Inflammatory macrophage (primary cell): ENCODE data around the gene PPP1R36.
"Not testable (repeated sequence)": the region's sequence is repeated elsewhere in the genome, so short reads cannot be mapped to it uniquely, and the experiment has no call there.

ENCODE experiments used
- DNase-seq, 2 donors: peaks; one replicate each; pipeline ENCODE4 v3.0.0-alpha.2; 2020 to 2022

Gene PPP1R36

GRCh38 chr14:64569646-64570045, 19.9 kb downstream of the PPP1R36 start:
- not testable (repeated sequence) for DNase-seq

- no peak for DNase-seq
These were observed 22.8 kb downstream of the PPP1R36 start for GRCh38 chr14:64572386-64573104.

GRCh38 chr14:64573109-64573508, 23.3 kb downstream of the PPP1R36 start:
- DNase-seq: no peak

GRCh38 chr14:64574371-64575107, 24.8 kb downstream of the PPP1R36 start:
- DNase-seq: no peak

- DNase-seq: no peak
These were observed 27.4 kb downstream of the PPP1R36 start for GRCh38 chr14:64577211-64577610.

- DNase-seq: no peak
These were observed 30.7 kb downstream of the PPP1R36 start for GRCh38 chr14:64580467-64580866.

- no peak for DNase-seq
These were observed 31.6 kb downstream of the PPP1R36 start for GRCh38 chr14:64581363-64581762.

GRCh38 chr14:64581817-64582216, 32.1 kb downstream of the PPP1R36 start:
- DNase-seq: no peak

- DNase-seq: no peak
These were observed 34.4 kb downstream of the PPP1R36 start for GRCh38 chr14:64584190-64584589.

GRCh38 chr14:64591809-64592208, 42.0 kb downstream of the PPP1R36 start:
- no peak for DNase-seq

- no peak for DNase-seq
These were observed 44.7 kb downstream of the PPP1R36 start for GRCh38 chr14:64594438-64594837.

- no peak for DNase-seq
These were observed 48.6 kb downstream of the PPP1R36 start for GRCh38 chr14:64598404-64598803.

- no peak for DNase-seq
These were observed 51.8 kb downstream of the PPP1R36 start for GRCh38 chr14:64601571-64601970.

GRCh38 chr14:64602826-64603225, 53.1 kb downstream of the PPP1R36 start:
- DNase-seq: no peak

- no peak for DNase-seq
These were observed 54.2 kb downstream of the PPP1R36 start for GRCh38 chr14:64604001-64604400.

- no peak for DNase-seq
These were observed 55.1 kb downstream of the PPP1R36 start for GRCh38 chr14:64604881-64605280.

GRCh38 chr14:64605926-64606685, 56.3 kb downstream of the PPP1R36 start:
- no peak for DNase-seq

- DNase-seq: no peak
These were observed 60.4 kb downstream of the PPP1R36 start for GRCh38 chr14:64610049-64610746.

- DNase-seq: no peak
These were observed 61.7 kb downstream of the PPP1R36 start for GRCh38 chr14:64611358-64612020.

- no peak for DNase-seq
These were observed 62.2 kb downstream of the PPP1R36 start for GRCh38 chr14:64612021-64612380.

- no peak for DNase-seq
These were observed 63.4 kb downstream of the PPP1R36 start for GRCh38 chr14:64612971-64613666.

- DNase-seq: no peak
These were observed 64.4 kb downstream of the PPP1R36 start for GRCh38 chr14:64614166-64614565.
